Testis (tissue), 2 donors: ENCODE results near the gene NFIA.

Experiments
- CTCF ChIP-seq, 3 experiments: fragments of 450-650 bp in 2 of 3; fragments of 200-600 bp in 1 of 3; sonication (generic) in 1 of 3; IDR thresholded peaks; one replicate each; pipeline ENCODE4 v1.5.1; 2016 to 2019; ENCODE audit warnings: antibody characterized with exemption in 3 of 3, mild to moderate bottlenecking in 2 of 3, moderate library complexity in 1 of 3
- POLR2A ChIP-seq: fragments of 450-650 bp; IDR thresholded peaks from one replicate; pipeline ENCODE4 v1.6.1; 2017; ENCODE audit warnings: antibody characterized with exemption, mild to moderate bottlenecking, moderate library complexity

- TF ChIP-seq POLR2A (no peak), CTCF (IDR thresholded peaks at IDR 0.05) (no peak)
These were observed 66.9 kb downstream of the NFIA start for GRCh38 chr1:61149010-61149860.
